CD4-positive, CD25-positive, alpha-beta regulatory T cell (primary cell): Measurements from ENCODE around the gene SORCS1. TPM values are rescaled to one million over a fixed set of nuclear protein-coding genes. Genes with fewer than 3 reads are reported as not detected.

Source experiments
- ATAC-seq, 2 donors: fragments of 150-1000 bp; cut with Tn5 transposase; one replicate each; pipeline ENCODE4 v1.10.0; 2021; ENCODE audit warnings: low read depth in 2 of 2, moderate number of reproducible peaks in 2 of 2, moderate library complexity in 1 of 2
- DNase-seq, 3 donors: peaks; one replicate each; pipeline versions ENCODE4 v3.0.0 to v3.0.0-alpha.2; 2012 to 2022; ENCODE audit warnings: mixed read lengths in 1 of 3
- H3K27ac ChIP-seq: one replicate; pipeline ENCODE4 v1.7.0; 2013; ENCODE audit warnings: mild to moderate bottlenecking, low read length; ENCODE audit not compliant: insufficient read depth, poor library complexity, severe bottlenecking
- H3K27me3 ChIP-seq: one replicate; pipeline ENCODE4 v1.7.0; 2013; ENCODE audit warnings: low read length; ENCODE audit not compliant: control insufficient read depth, insufficient read depth
- H3K36me3 ChIP-seq: one replicate; pipeline ENCODE4 v1.7.0; 2013; ENCODE audit warnings: mild to moderate bottlenecking, low read length, moderate library complexity; ENCODE audit not compliant: control insufficient read depth, insufficient read depth
- H3K4me1 ChIP-seq: 2 replicates; pipeline ENCODE4 v1.7.0; 2013; ENCODE audit warnings: mild to moderate bottlenecking, low read length; ENCODE audit not compliant: insufficient read depth, control insufficient read depth, poor library complexity, severe bottlenecking
- H3K4me3 ChIP-seq: one replicate; pipeline ENCODE4 v1.7.0; 2013; ENCODE audit warnings: low read depth, mild to moderate bottlenecking, low read length, moderate library complexity
- H3K9me3 ChIP-seq, 2 experiments: 1 replicate in 1 of 2; 2 replicates in 1 of 2; pipeline ENCODE4 v1.7.0; 2013; ENCODE audit warnings: low read length in 2 of 2, mild to moderate bottlenecking in 1 of 2, moderate library complexity in 1 of 2; ENCODE audit not compliant: control insufficient read depth in 2 of 2
- H3K27ac Mint-ChIP-seq, 3 donors: one replicate each; pipeline ENCODE4 v1.8.0; 2020 to 2022; ENCODE audit warnings: mild to moderate bottlenecking in 3 of 3, mixed read lengths in 3 of 3, moderate library complexity in 2 of 3
- H3K27me3 Mint-ChIP-seq: one replicate; pipeline ENCODE4 v1.8.0; 2022; ENCODE audit warnings: mild to moderate bottlenecking, mixed read lengths
- H3K36me3 Mint-ChIP-seq: one replicate; pipeline ENCODE4 v1.8.0; 2020; ENCODE audit warnings: mixed read lengths
- H3K4me1 Mint-ChIP-seq, 4 donors: one replicate each; pipeline ENCODE4 v1.8.0; 2020 to 2022; ENCODE audit warnings: mixed read lengths in 4 of 4, mild to moderate bottlenecking in 1 of 4
- H3K4me3 Mint-ChIP-seq, 4 donors: one replicate each; pipeline ENCODE4 v1.8.0; 2020 to 2022; ENCODE audit warnings: mild to moderate bottlenecking in 4 of 4, mixed read lengths in 4 of 4, moderate library complexity in 3 of 4
- H3K9me3 Mint-ChIP-seq, 7 donors: one replicate each; pipeline ENCODE4 v1.8.0; 2020 to 2022; ENCODE audit warnings: mixed read lengths in 7 of 7, mild to moderate bottlenecking in 3 of 7, moderate library complexity in 2 of 7
- polyA plus RNA-seq, 4 donors: library from polyadenylated mRNA; unstranded; fragments of 300-500 nt; fragmentation: Illumina TruSeq; gene quantifications; one replicate each; pipeline ENCODE4 v1.2.3, GENCODE V29; 2021
- total RNA-seq: library from RNA; stranded (reverse); gene quantifications from one replicate; pipeline ENCODE4 v1.2.3, GENCODE V29; 2022

SORCS1 gene
- total and polyA plus RNA-seq, 5 donors from 2014 or later, result not detected

GRCh38 chr10:106741006-106741530 lies 423.4 kb downstream of the SORCS1 start:
- Histone ChIP-seq H3K27ac (no peak overlapping the region), H3K4me3 (no peak overlapping the region), H3K27me3 (no peaks in the 10 kb centered on the region), H3K9me3 (no peaks in the 10 kb centered on the region), H3K4me1 (no peaks in the 10 kb centered on the region), H3K36me3 (no peaks in the 10 kb centered on the region)
- H3K4me3 Mint-ChIP-seq, result no peak overlapping the region
- no peak for DNase-seq
- no peak for ATAC-seq
- no peak overlapping the region for H3K27ac Mint-ChIP-seq
- peaks cover 2 to 10% (median 6%) of the 10 kb centered on the region in 7 donors for H3K9me3 Mint-ChIP-seq
- H3K27me3 Mint-ChIP-seq, result no peaks in the 10 kb centered on the region
- no peaks in the 10 kb centered on the region for H3K36me3 Mint-ChIP-seq
- no peaks in the 10 kb centered on the region for H3K4me1 Mint-ChIP-seq

- H3K4me1 Mint-ChIP-seq, result no peaks in the 10 kb centered on the region
- Histone ChIP-seq H3K27ac (no peak overlapping the region), H3K9me3 (no peaks in the 10 kb centered on the region), H3K4me3 (no peak overlapping the region), H3K36me3 (no peaks in the 10 kb centered on the region), H3K27me3 (no peaks in the 10 kb centered on the region), H3K4me1 (no peaks in the 10 kb centered on the region)
- peaks cover 2 to 7% (median 6%) of the 10 kb centered on the region in 7 donors for H3K9me3 Mint-ChIP-seq
- H3K27ac Mint-ChIP-seq, result no peak overlapping the region
- no peak overlapping the region for H3K4me3 Mint-ChIP-seq
- ATAC-seq (no peak), DNase-seq (no peak)
- no peaks in the 10 kb centered on the region for H3K27me3 Mint-ChIP-seq
- H3K36me3 Mint-ChIP-seq, result no peaks in the 10 kb centered on the region
Observed at GRCh38 chr10:106740071-106740470, 424.4 kb downstream of the SORCS1 start.

- Mint-ChIP-seq H3K9me3 (peaks cover 0 to 7% (median 4%) of the 10 kb centered on the region in 7 donors), H3K4me3 (no peak overlapping the region), H3K27me3 (no peaks in the 10 kb centered on the region), H3K36me3 (no peaks in the 10 kb centered on the region), H3K4me1 (no peaks in the 10 kb centered on the region), H3K27ac (no peak overlapping the region)
- Histone ChIP-seq H3K27me3 (no peaks in the 10 kb centered on the region), H3K27ac (no peak overlapping the region), H3K4me3 (no peak overlapping the region), H3K4me1 (no peaks in the 10 kb centered on the region), H3K9me3 (no peaks in the 10 kb centered on the region), H3K36me3 (no peaks in the 10 kb centered on the region)
- DNase-seq (no peak), ATAC-seq (no peak)
Observed at GRCh38 chr10:106734220-106734619, 430.3 kb downstream of the SORCS1 start.

GRCh38 chr10:106728232-106728631 lies 436.3 kb downstream of the SORCS1 start:
- H3K4me3 Mint-ChIP-seq, result no peak overlapping the region

GRCh38 chr10:106727170-106727569 lies 437.3 kb downstream of the SORCS1 start:
- Histone ChIP-seq H3K36me3 (no peaks in the 10 kb centered on the region), H3K4me1 (no peaks in the 10 kb centered on the region), H3K27me3 (no peaks in the 10 kb centered on the region), H3K4me3 (no peak overlapping the region), H3K9me3 (no peaks in the 10 kb centered on the region), H3K27ac (no peak overlapping the region)
- H3K36me3 Mint-ChIP-seq, result no peaks in the 10 kb centered on the region
- no peak overlapping the region for H3K27ac Mint-ChIP-seq
- H3K9me3 Mint-ChIP-seq, result peaks cover 0 to 14% (median 3%) of the 10 kb centered on the region in 7 donors
- no peaks in the 10 kb centered on the region for H3K27me3 Mint-ChIP-seq
- DNase-seq, result no peak
- ATAC-seq, result no peak
- H3K4me1 Mint-ChIP-seq, result no peaks in the 10 kb centered on the region
- no peak overlapping the region for H3K4me3 Mint-ChIP-seq

More at GRCh38 chr10:106728232-106728631, 436.3 kb downstream of the SORCS1 start:
- no peaks in the 10 kb centered on the region for H3K27me3 ChIP-seq
- Mint-ChIP-seq H3K36me3 (no peaks in the 10 kb centered on the region), H3K27ac (no peak overlapping the region), H3K4me1 (no peaks in the 10 kb centered on the region), H3K27me3 (no peaks in the 10 kb centered on the region), H3K9me3 (peaks cover 0 to 14% (median 4%) of the 10 kb centered on the region in 7 donors)
- DNase-seq (no peak), ATAC-seq (no peak)
- H3K27ac ChIP-seq, result no peak overlapping the region
- H3K4me1 ChIP-seq, result no peaks in the 10 kb centered on the region
- H3K36me3 ChIP-seq, result no peaks in the 10 kb centered on the region
- H3K9me3 ChIP-seq, result no peaks in the 10 kb centered on the region
- no peak overlapping the region for H3K4me3 ChIP-seq

GRCh38 chr10:106722524-106722923 lies 442.0 kb downstream of the SORCS1 start:
- H3K36me3 ChIP-seq, result no peaks in the 10 kb centered on the region
- no peaks in the 10 kb centered on the region for H3K4me1 Mint-ChIP-seq
- H3K27ac ChIP-seq, result no peak overlapping the region
- peaks cover 0 to 10% (median 5%) of the 10 kb centered on the region in 7 donors for H3K9me3 Mint-ChIP-seq
- ATAC-seq, result no peak
- no peaks in the 10 kb centered on the region for H3K27me3 ChIP-seq
- no peaks in the 10 kb centered on the region for H3K9me3 ChIP-seq
- no peak overlapping the region for H3K27ac Mint-ChIP-seq
- H3K36me3 Mint-ChIP-seq, result no peaks in the 10 kb centered on the region
- no peaks in the 10 kb centered on the region for H3K27me3 Mint-ChIP-seq
- DNase-seq, result no peak
- no peak overlapping the region for H3K4me3 ChIP-seq
- H3K4me1 ChIP-seq, result no peaks in the 10 kb centered on the region
- H3K4me3 Mint-ChIP-seq, result no peak overlapping the region

GRCh38 chr10:106720683-106721082 lies 443.8 kb downstream of the SORCS1 start:
- Histone ChIP-seq H3K4me3 (no peak overlapping the region), H3K36me3 (no peaks in the 10 kb centered on the region), H3K9me3 (no peaks in the 10 kb centered on the region), H3K27me3 (no peaks in the 10 kb centered on the region), H3K4me1 (no peaks in the 10 kb centered on the region), H3K27ac (no peak overlapping the region)
- Mint-ChIP-seq H3K27me3 (no peaks in the 10 kb centered on the region), H3K36me3 (no peaks in the 10 kb centered on the region), H3K4me1 (no peaks in the 10 kb centered on the region), H3K9me3 (peaks cover 0 to 9% (median 8%) of the 10 kb centered on the region in 7 donors), H3K27ac (no peak overlapping the region), H3K4me3 (no peak overlapping the region)
- DNase-seq (no peak), ATAC-seq (no peak)

GRCh38 chr10:106716381-106716780 lies 448.1 kb downstream of the SORCS1 start:
- Mint-ChIP-seq H3K36me3 (no peaks in the 10 kb centered on the region), H3K4me1 (no peaks in the 10 kb centered on the region), H3K9me3 (peaks cover 0 to 11% (median 7%) of the 10 kb centered on the region in 7 donors), H3K4me3 (no peak overlapping the region), H3K27ac (no peak overlapping the region), H3K27me3 (no peaks in the 10 kb centered on the region)
- H3K9me3 ChIP-seq, result no peaks in the 10 kb centered on the region
- H3K4me3 ChIP-seq, result no peak overlapping the region
- ATAC-seq (no peak), DNase-seq (no peak)
- H3K4me1 ChIP-seq, result no peaks in the 10 kb centered on the region
- H3K27ac ChIP-seq, result no peak overlapping the region
- no peaks in the 10 kb centered on the region for H3K27me3 ChIP-seq
- H3K36me3 ChIP-seq, result no peaks in the 10 kb centered on the region
